HG03135 (cell line): Measurements from ENCODE around the gene MLLT3.
"Not testable (repeated sequence)": the region's sequence is repeated elsewhere in the genome, so short reads cannot be mapped to it uniquely, and the experiment has no call there.

Experiments
- ATAC-seq: cut with Tn5 transposase; IDR thresholded peaks from one replicate; pipeline ENCODE4 v1.9.1; 2021; ENCODE audit warnings: mild to moderate bottlenecking, moderate library complexity; ENCODE audit not compliant: unreplicated experiment

The MLLT3 gene

GRCh38 chr9:20622330-20623020 is at the start of gene MLLT3:
TSS of gene MLLT3 (minus strand) at chr9:20622499.
- ATAC-seq: peak; percentile 73

GRCh38 chr9:20671635-20672034 is 49.3 kb upstream of the MLLT3 start:
- ATAC-seq: no peak

- ATAC-seq: no peak
Observed at GRCh38 chr9:20670395-20670794, 48.1 kb upstream of the MLLT3 start.

- no peak for ATAC-seq
Observed at GRCh38 chr9:20664501-20664900, 42.2 kb upstream of the MLLT3 start.

- ATAC-seq: no peak
Observed at GRCh38 chr9:20663133-20663532, 40.8 kb upstream of the MLLT3 start.

GRCh38 chr9:20662156-20662555 is 39.9 kb upstream of the MLLT3 start:
- no peak for ATAC-seq

GRCh38 chr9:20659474-20659967 is 37.2 kb upstream of the MLLT3 start:
- no peak for ATAC-seq

GRCh38 chr9:20658677-20659473 is 36.6 kb upstream of the MLLT3 start:
- no peak for ATAC-seq

GRCh38 chr9:20658246-20658667 is 36.0 kb upstream of the MLLT3 start:
- ATAC-seq: not testable (repeated sequence)

- no peak for ATAC-seq
Observed at GRCh38 chr9:20651939-20652338, 29.6 kb upstream of the MLLT3 start.

- no peak for ATAC-seq
Observed at GRCh38 chr9:20650750-20651299, 28.5 kb upstream of the MLLT3 start.

GRCh38 chr9:20650313-20650712 is 28.0 kb upstream of the MLLT3 start:
- no peak for ATAC-seq

GRCh38 chr9:20649381-20649780 is 27.1 kb upstream of the MLLT3 start:
- no peak for ATAC-seq

- ATAC-seq: no peak
Observed at GRCh38 chr9:20646656-20647055, 24.4 kb upstream of the MLLT3 start.

GRCh38 chr9:20643660-20644059 is 21.4 kb upstream of the MLLT3 start:
- no peak for ATAC-seq

- no peak for ATAC-seq
Observed at GRCh38 chr9:20642045-20642444, 19.7 kb upstream of the MLLT3 start.

- ATAC-seq: peak; percentile 82
Observed at GRCh38 chr9:20640331-20641187, 18.3 kb upstream of the MLLT3 start.

GRCh38 chr9:20636888-20637440 is 14.7 kb upstream of the MLLT3 start:
- ATAC-seq: no peak

- no peak for ATAC-seq
Observed at GRCh38 chr9:20634895-20635294, 12.6 kb upstream of the MLLT3 start.

GRCh38 chr9:20632705-20633104 is 10.4 kb upstream of the MLLT3 start:
- ATAC-seq: no peak
